ENCODE data around the gene HYKK. TPM values are rescaled to one million over a fixed set of nuclear protein-coding genes. Genes with fewer than 3 reads are reported as not detected.
"Not testable (repeated sequence)": the region's sequence is repeated elsewhere in the genome, so short reads cannot be mapped to it uniquely, and the experiment has no call there.

The HYKK gene
- polyA plus RNA-seq, 3 donors, result 2.2 to 3.9 (median 3.4) TPM

DNA sequence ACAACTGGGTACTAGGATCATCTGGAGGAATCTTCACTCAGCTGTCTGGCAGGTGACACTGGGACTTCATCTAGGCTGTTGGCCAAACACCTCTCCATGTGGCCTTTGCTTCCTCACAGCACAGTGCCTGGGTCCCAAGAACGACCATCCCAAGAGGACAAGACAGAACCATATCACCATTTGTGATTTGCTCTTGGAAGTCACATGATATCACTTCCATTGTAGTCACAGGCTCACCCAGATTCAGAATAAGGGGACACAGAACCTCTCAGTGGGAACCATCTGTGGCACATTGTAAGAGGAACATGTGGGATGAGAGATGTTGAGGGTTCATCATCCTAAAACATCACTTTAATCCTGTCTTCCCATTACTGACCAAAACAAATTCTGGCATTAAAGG, 31.0 kb downstream of the HYKK start:
- H3K27ac ChIP-seq (ENCODE audit: low read depth, low read length), result no peak overlapping the region

GRCh38 chr15:78539464-78540140, 32.2 kb downstream of the HYKK start:
- 73 to 78% (median 73%) methylated on average over 18 of the region's 18 CpGs for WGBS, 3 donors
- H3K27ac ChIP-seq (ENCODE audit: low read depth, low read length), result peak overlapping the region; percentile 51

More for the DNA sequence above, 31.0 kb downstream of the HYKK start:
- 69 to 80% (median 79%) methylated on average over 1 of the region's 1 CpG for WGBS, 3 donors

DNA sequence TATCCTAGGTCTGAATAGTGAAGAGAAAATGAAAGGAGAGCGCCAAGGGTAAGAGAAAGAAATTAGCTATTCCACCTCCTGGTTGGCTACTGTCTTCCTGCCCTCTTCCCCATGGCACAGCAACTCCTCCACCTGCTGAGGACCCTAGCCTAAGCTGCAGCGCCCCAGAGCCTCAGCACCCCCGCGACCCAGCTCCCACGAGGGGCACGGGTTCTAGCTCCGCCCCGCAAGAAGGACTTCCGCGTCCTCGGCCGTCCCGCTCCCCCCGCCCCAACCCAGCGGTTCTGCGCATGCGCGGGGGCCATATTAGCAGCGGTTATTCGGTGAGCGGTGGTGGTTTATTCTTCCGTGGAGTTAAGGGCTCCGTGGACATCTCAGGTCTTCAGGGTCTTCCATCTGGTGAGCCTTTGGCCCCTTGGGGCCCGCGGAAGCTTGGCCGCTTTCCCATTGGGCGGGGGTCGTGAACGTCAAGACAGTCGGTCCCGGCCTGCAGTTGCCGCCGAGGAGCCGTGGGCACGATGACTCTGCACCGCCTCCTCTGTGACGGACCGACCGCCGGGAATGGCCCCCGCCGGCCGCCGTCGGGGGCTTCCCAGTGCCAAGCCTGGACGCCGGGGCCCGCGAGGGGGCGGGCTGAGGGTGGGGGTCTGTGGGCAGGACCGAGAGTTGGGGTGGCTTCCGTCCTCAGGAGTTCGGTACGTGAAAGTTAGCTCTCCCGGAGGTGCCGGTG, 32.9 kb downstream of the HYKK start, which contains the start of gene PSMA4:
Gene PSMA4 (plus strand): TSS at position 304 of the 730 bp plus-strand sequence. CDS start 1,484 bp downstream, outside the sequence.
- H3K27ac ChIP-seq (ENCODE audit: low read depth, low read length), result peak within 1 kb of the TSS; percentile 51
- 0 to 1% (median 0%) methylated on average over 48 to 56 of the region's 56 CpGs for WGBS, 3 donors

GRCh38 chr15:78540871-78541743, 33.7 kb downstream of the HYKK start:
- WGBS, 3 donors, result 3% methylated on average over 17 of the region's 17 CpGs
- H3K27ac ChIP-seq (ENCODE audit: low read depth, low read length), result no peak overlapping the region

GRCh38 chr15:78541744-78542034, 34.3 kb downstream of the HYKK start:
- WGBS, 3 donors, result 33 to 44% (median 36%) methylated on average over 1 of the region's 1 CpG

GRCh38 chr15:78542647-78543046, 35.3 kb downstream of the HYKK start:
- WGBS, 3 donors, result 84 to 98% (median 95%) methylated on average over 3 of the region's 3 CpGs
- no peak overlapping the region for H3K27ac ChIP-seq (ENCODE audit: low read depth, low read length)

More at GRCh38 chr15:78541744-78542034, 34.3 kb downstream of the HYKK start:
- no peak overlapping the region for H3K27ac ChIP-seq (ENCODE audit: low read depth, low read length)

- WGBS, 3 donors, result 79 to 88% (median 85%) methylated on average over 6 of the region's 6 CpGs
- no peak overlapping the region for H3K27ac ChIP-seq (ENCODE audit: low read depth, low read length)
Measured at GRCh38 chr15:78550194-78550593, 42.8 kb downstream of the HYKK start.

- WGBS, 3 donors, result 72 to 81% (median 73%) methylated on average over 3 of the region's 3 CpGs
Measured at GRCh38 chr15:78550815-78551214, 43.4 kb downstream of the HYKK start.

GRCh38 chr15:78551902-78552301, 44.5 kb downstream of the HYKK start:
- H3K27ac ChIP-seq (ENCODE audit: low read depth, low read length), result no peak overlapping the region
- 87 to 93% (median 87%) methylated on average over 5 of the region's 5 CpGs for WGBS, 3 donors

More at GRCh38 chr15:78550815-78551214, 43.4 kb downstream of the HYKK start:
- no peak overlapping the region for H3K27ac ChIP-seq (ENCODE audit: low read depth, low read length)

GRCh38 chr15:78552597-78552996, 45.2 kb downstream of the HYKK start:
- WGBS, 3 donors, result 54 to 78% (median 73%) methylated on average over 5 of the region's 5 CpGs
- no peak overlapping the region for H3K27ac ChIP-seq (ENCODE audit: low read depth, low read length)

DNA sequence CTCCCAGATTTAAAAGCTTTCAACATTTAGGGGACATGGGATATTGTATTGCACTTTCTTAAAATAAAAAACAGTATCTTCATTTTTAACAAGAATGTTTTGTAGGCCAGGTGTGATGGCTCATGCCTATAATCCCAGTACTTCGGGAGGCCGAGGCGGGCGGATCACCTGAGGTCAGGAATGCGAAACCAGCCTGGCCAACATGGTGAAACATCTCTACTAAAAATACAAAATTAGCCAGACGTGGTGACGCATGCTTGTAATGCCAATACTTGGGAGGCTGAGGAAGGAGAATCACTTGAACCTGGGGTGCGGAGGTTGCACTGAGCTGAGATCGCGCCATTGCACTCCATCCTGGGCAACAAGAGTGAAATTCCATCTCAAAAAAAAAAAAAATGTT, 52.8 kb downstream of the HYKK start:
- 94 to 96% (median 94%) methylated on average over 10 of the region's 10 CpGs for whole genome bisulfite sequencing, 3 donors
- not testable (repeated sequence) for H3K27ac ChIP-seq (ENCODE audit: low read depth, low read length)

DNA sequence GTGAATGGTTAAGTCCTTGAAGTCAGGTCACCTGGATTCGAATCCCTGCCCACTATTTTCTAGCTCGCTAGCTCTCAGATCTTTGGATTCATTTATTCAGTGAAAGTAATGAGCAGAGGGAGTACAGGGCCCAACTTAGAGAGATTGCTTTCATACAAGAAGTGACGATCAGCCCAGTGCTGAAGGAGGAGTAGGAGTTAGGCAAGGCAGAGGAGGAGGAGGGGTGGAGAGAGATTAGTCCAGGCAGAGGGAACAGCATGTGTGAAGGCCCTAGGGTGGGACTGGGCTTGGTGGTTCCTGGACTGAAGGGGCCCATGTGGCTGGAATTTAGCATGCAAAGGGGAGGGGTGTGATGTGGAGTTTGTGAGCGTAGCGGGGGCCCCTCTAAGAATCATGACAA, 54.1 kb downstream of the HYKK start:
- H3K27ac ChIP-seq (ENCODE audit: low read depth, low read length), result no peak overlapping the region
- whole genome bisulfite sequencing, 3 donors, result 88 to 92% (median 88%) methylated on average over 5 of the region's 5 CpGs

GRCh38 chr15:78563092-78563491, 55.7 kb downstream of the HYKK start:
- WGBS, 3 donors, result 89 to 91% (median 89%) methylated on average over 2 of the region's 2 CpGs
- H3K27ac ChIP-seq (ENCODE audit: low read depth, low read length), result no peak overlapping the region

DNA sequence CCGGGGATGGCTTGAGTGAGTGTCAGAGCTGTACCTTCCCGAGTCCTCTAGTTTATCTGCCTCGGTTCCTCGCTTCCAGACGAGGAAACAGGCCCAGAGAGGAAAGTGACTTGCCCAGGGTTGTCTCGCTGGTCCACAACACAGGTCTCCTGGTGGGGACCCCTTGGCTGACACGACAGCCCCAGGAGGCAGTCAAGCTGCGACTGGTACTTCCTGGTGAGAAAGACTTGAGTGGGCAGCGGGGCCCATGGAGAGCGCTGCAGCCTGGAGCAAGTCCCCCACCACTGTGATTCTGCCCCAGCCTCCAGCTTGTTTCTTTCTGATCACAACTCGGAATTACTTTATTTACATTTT, 57.3 kb downstream of the HYKK start:
- 41 to 59% (median 57%) methylated on average over 11 of the region's 11 CpGs for whole genome bisulfite sequencing, 3 donors
- H3K27ac ChIP-seq (ENCODE audit: low read depth, low read length), result no peak overlapping the region

GRCh38 chr15:78565097-78565950, 57.9 kb downstream of the HYKK start, which contains the start of gene CHRNA5:
CHRNA5 (plus strand) TSS chr15:78565520; CDS start chr15:78565720, 200 bp downstream.
- no peak within 1 kb of the TSS for H3K27ac ChIP-seq (ENCODE audit: low read depth, low read length)
- 0 to 1% (median 1%) methylated on average over 57 to 75 of the region's 75 CpGs for WGBS, 3 donors

DNA sequence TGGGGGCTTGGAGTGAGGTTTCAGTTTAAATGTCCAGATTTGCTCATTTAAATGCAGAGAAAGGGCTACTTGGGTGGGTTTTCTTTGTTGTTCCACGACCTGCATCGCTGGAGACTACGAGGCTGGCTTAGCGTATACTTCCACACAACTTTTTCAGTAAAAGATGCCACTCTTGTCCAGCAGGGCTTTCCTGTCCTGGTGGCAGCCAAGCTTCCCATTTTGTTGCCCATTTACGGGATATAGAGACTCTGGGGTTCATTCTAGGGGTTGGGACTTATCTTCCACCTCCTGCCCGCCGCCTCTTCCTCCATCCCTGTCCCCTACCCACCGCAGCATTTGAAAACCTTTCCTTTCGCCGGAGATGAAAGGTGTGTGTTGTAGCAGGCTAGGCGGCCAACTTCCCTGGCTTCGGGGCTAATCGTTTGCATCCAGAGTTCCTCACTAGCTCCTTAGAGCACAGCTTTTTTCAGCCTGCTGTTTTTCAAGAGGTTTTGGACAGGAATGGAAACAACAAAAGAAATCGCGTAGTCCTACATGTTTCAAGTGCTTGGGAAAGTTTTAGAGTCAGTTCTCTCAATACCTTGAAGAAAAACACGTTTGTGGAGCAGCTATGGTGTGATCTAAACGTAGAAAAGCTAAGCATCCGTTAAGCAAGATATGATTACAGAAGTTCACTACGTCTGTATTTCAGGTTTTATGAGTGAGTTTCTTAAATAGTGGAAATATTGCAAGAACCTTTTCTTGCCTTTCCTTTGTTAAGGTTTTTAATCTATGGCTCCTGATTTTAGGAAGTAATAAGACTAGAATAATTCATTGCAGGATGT, 58.8 kb downstream of the HYKK start:
- H3K27ac ChIP-seq (ENCODE audit: low read depth, low read length), result no peak overlapping the region
- 2 to 3% (median 2%) methylated on average over 19 of the region's 19 CpGs for WGBS, 3 donors

DNA sequence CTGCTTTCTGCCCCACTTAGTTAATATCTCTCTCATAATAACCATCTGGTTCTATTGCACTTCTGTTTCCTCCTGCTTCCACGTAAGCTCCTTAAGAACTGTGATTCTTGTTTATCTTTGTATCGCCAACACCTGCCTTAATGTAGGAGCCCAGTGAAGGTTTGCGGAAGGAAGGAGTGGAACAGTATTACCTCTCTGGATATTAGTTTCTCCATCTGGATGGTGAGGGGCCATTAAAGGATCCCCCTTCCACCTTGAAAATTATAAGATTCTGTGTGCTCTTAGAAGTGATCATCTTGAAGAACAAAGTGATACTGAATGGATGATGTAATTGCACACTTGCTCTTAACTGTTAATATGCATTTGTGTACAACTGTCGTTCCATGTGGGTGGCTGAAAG, 60.2 kb downstream of the HYKK start:
- H3K27ac ChIP-seq (ENCODE audit: low read depth, low read length), result no peak overlapping the region
- 67 to 78% (median 68%) methylated on average over 4 of the region's 4 CpGs for WGBS, 3 donors
